Testis (tissue), 3 donors: Measurements from ENCODE around the gene CDK15. TPM values are rescaled to one million over a fixed set of nuclear protein-coding genes. Genes with fewer than 3 reads are reported as not detected.

Experiments
- DNase-seq: peaks from one replicate; pipeline ENCODE4 v3.0.0-alpha.2; 2019
- H3K27ac ChIP-seq, 2 donors: fragments of 200-600 bp; sonication (generic); one replicate each; pipeline ENCODE4 v1.5.1; 2019
- H3K27me3 ChIP-seq: fragments of 200-600 bp; sonication (generic); one replicate; pipeline ENCODE4 v1.5.1; 2019
- H3K36me3 ChIP-seq: fragments of 200-600 bp; sonication (generic); one replicate; pipeline ENCODE4 v1.5.1; 2017; ENCODE audit warnings: low read depth; ENCODE audit errors: missing control alignments
- H3K4me1 ChIP-seq: fragments of 200-600 bp; sonication (generic); one replicate; pipeline ENCODE4 v1.5.1; 2019
- H3K4me3 ChIP-seq, 2 donors: fragments of 200-600 bp; sonication (generic); one replicate each; pipeline ENCODE4 v1.5.1; 2017 to 2019
- H3K9me3 ChIP-seq: fragments of 200-600 bp; sonication (generic); one replicate; pipeline ENCODE4 v1.5.1; 2017
- POLR2A ChIP-seq: fragments of 450-650 bp; IDR thresholded peaks from one replicate; pipeline ENCODE4 v1.6.1; 2017; ENCODE audit warnings: antibody characterized with exemption, mild to moderate bottlenecking, moderate library complexity
- WGBS, 2 donors: methylation state at CpG; one replicate each; pipeline ENCODE4 v1.1.5; 2018; 5-methylcytosine and 5-hydroxymethylcytosine counted together
- intact Hi-C: fragments of 100-400 bp; cut with DNase I; formaldehyde crosslinking; loops from one replicate; pipeline ENCODE4 v1.15.1; 2023; ENCODE audit warnings: low total_unique reads
- polyA plus RNA-seq: library from polyadenylated mRNA; stranded (reverse); fragments of 350-450 nt; fragmentation: Illumina TruSeq; extraction: RNeasy Lipid Tissue Mini Kit (QIAGEN cat#74804); gene quantifications from one replicate; pipeline ENCODE4 v1.2.3, GENCODE V29; 2014; ENCODE audit warnings: low read depth, low replicate concordance; ENCODE audit not compliant: insufficient read depth
- total RNA-seq, 2 donors: library from RNA; depleted of rRNA; stranded (reverse); fragments of >200 nt; gene quantifications; one replicate each; pipeline ENCODE4 v1.2.3, GENCODE V29; 2016
- TF ChIP-seq, protein P1 (sequence below), 3 experiments: fragments of 450-650 bp in 2 of 3; fragments of 200-600 bp in 1 of 3; sonication (generic) in 1 of 3; IDR thresholded peaks; one replicate each; pipeline ENCODE4 v1.5.1; 2016 to 2019; ENCODE audit warnings: antibody characterized with exemption in 3 of 3, mild to moderate bottlenecking in 2 of 3, moderate library complexity in 1 of 3

CDK15 gene
- total and polyA plus RNA-seq, 3 donors from 2014 or later, result 1.8 to 6.3 (median 5.6) TPM

DNA sequence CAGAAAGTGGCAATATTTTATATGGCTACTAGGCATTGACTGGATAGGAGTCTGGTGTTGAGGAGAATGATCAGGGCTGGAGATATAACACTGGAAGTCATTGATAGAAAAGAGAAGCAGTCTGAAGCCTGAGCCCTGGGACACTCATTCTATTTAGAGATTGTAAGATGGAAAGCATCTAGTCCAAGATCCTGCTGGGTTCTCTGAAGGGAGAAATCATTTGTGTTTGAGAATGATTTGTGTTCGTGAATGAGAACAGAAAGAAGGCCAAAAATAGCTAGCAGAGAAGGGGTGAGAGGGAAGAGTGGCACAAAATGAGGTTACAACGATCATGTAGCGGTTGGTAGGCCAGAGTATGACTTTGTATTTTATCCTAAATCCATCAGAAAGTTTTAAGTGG, 18.0 kb upstream of the CDK15 start:
- 86 to 88% methylated on average over 3 of the region's 3 CpGs for WGBS, 2 donors
- H3K4me1 ChIP-seq, result no peaks in the 10 kb centered on the region
- no peak for DNase-seq
- no peaks in the 10 kb centered on the region for H3K27me3 ChIP-seq
- H3K4me3 ChIP-seq, result no peak overlapping the region
- intact Hi-C loops, result no loop called here
- no peak overlapping the region for H3K27ac ChIP-seq
- H3K36me3 ChIP-seq, result no peaks in the 10 kb centered on the region
- H3K9me3 ChIP-seq, result no peaks in the 10 kb centered on the region
- TF ChIP-seq POLR2A, result no peak
- TF ChIP-seq, protein P1, sequence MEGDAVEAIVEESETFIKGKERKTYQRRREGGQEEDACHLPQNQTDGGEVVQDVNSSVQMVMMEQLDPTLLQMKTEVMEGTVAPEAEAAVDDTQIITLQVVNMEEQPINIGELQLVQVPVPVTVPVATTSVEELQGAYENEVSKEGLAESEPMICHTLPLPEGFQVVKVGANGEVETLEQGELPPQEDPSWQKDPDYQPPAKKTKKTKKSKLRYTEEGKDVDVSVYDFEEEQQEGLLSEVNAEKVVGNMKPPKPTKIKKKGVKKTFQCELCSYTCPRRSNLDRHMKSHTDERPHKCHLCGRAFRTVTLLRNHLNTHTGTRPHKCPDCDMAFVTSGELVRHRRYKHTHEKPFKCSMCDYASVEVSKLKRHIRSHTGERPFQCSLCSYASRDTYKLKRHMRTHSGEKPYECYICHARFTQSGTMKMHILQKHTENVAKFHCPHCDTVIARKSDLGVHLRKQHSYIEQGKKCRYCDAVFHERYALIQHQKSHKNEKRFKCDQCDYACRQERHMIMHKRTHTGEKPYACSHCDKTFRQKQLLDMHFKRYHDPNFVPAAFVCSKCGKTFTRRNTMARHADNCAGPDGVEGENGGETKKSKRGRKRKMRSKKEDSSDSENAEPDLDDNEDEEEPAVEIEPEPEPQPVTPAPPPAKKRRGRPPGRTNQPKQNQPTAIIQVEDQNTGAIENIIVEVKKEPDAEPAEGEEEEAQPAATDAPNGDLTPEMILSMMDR (IDR thresholded peaks at IDR 0.05), result no peak

DNA sequence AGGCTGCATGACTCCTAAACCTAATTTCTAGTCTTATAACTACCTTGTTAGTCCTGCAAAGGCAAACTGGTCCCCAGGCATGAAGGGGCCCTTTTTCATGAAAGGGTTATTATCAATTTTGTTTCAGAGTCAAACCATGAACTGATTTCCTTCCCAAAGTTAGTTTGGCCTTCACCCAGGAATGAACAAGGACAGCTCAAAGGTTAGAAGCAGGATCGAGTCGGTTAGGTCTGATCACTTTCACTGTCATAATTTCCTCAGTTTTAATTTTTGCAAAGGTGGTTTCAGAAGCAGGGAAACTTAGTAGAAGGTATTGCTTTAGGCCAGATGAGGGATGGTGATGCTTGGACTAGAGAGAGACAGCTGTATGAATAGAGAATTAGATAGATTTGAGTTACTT, 16.9 kb upstream of the CDK15 start:
- Histone ChIP-seq H3K4me3 (no peak overlapping the region), H3K27ac (no peak overlapping the region), H3K36me3 (no peaks in the 10 kb centered on the region), H3K27me3 (no peaks in the 10 kb centered on the region), H3K9me3 (no peaks in the 10 kb centered on the region), H3K4me1 (no peaks in the 10 kb centered on the region)
- TF ChIP-seq POLR2A, result no peak
- TF ChIP-seq, protein P1 (IDR thresholded peaks at IDR 0.05), result no peak
- 54 to 61% methylated on average over 2 of the region's 2 CpGs for WGBS, 2 donors
- intact Hi-C loops, result no loop called here
- DNase-seq, result no peak

DNA sequence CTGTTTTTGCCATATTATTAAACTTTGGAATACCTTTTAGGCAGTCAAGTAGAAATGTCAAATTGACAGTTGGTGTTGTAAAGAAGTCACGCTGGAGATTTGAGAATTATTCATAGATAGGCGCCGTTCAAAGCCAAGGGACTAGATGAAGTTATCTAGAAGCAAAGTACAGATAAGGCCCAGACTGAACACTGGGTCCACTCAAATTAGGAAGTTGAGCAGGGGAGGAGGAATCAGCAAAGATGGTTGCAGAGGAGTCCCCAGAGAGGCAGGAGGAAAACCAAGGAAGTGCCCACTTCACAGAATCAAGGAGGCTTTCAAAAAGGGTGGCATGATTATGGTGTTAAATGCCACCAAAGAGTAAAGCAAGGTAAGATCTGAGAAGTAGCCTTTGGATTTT, 16.0 kb upstream of the CDK15 start:
- intact Hi-C loops, result no loop called here
- H3K4me1 ChIP-seq, result no peaks in the 10 kb centered on the region
- no peaks in the 10 kb centered on the region for H3K36me3 ChIP-seq
- TF ChIP-seq, protein P1 (IDR thresholded peaks at IDR 0.05), result no peak
- no peak for TF ChIP-seq POLR2A
- no peaks in the 10 kb centered on the region for H3K9me3 ChIP-seq
- no peak overlapping the region for H3K27ac ChIP-seq
- no peak for DNase-seq
- 60 to 74% methylated on average over 3 of the region's 3 CpGs for WGBS, 2 donors
- H3K4me3 ChIP-seq, result no peak overlapping the region
- no peaks in the 10 kb centered on the region for H3K27me3 ChIP-seq

DNA sequence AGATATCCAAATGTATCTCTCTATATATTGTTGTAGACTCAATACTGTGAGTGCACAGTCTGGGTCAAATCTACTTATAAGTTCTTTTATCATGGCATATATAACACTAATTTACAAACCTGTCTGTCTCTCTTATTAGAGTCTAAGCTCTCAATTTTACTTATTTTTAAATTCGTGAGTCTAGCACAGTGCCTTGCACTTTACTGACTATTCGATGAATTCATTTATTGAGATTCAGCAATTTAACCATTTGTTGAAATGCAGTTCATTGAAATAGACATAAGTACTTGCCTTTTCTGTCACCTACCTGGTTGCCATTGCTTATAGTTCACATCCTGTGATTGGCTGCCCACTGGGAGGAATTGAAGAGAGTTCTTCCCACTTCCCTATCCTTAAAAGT, 15.3 kb upstream of the CDK15 start:
- Histone ChIP-seq H3K4me3 (no peak overlapping the region), H3K27me3 (no peaks in the 10 kb centered on the region), H3K9me3 (no peaks in the 10 kb centered on the region), H3K4me1 (no peaks in the 10 kb centered on the region), H3K27ac (no peak overlapping the region), H3K36me3 (no peaks in the 10 kb centered on the region)
- intact Hi-C loops, result no loop called here
- no peak for DNase-seq
- WGBS, 2 donors, result 82 to 93% methylated on average over 2 of the region's 2 CpGs
- TF ChIP-seq, protein P1 (IDR thresholded peaks at IDR 0.05), result no peak
- no peak for TF ChIP-seq POLR2A

DNA sequence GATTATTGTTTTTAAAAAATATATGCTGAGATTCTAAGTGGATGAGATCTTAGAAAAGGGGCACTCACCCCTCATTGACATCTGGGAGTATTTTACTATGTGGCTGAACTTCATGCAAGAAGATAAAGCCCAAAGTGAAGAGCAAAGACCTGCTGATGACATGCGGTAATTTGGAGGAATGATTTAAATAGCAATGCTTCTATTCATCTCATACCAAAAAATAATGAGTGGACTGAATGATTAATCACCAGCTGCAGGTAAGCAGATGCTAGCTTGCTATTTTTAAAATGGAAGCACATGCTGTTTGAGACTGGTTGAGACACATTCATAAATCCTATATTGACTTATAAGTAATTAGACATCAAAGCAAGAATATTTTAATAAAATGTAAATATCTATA, 12.7 kb upstream of the CDK15 start:
- TF ChIP-seq POLR2A, result no peak
- Histone ChIP-seq H3K4me1 (no peaks in the 10 kb centered on the region), H3K9me3 (no peaks in the 10 kb centered on the region), H3K27ac (no peak overlapping the region), H3K27me3 (no peaks in the 10 kb centered on the region), H3K36me3 (no peaks in the 10 kb centered on the region), H3K4me3 (no peak overlapping the region)
- DNase-seq, result no peak
- WGBS, 2 donors, result 52 to 55% methylated on average over 1 of the region's 1 CpG
- intact Hi-C loops, result no loop called here
